Measurements from ENCODE around the gene CACFD1.

The CACFD1 gene

DNA sequence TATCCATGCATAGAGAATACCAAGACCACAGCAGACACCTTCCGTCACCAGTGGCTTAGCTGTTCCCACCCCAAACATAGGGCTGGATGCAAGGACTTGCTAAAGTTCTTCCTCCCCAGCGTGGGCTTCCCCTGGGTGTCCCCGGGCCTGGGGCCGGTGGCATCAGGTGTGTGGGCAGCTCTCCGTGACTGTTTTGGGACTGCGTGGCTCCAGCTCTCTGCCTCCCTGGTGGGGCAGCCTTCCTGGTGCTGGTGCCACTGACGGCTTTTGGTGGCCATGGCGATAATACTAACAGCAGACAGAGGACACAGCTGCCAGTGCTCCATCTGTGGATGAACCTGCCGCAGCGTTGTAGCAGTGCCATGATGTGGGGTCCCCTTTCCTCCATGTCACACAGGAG, 4.9 kb downstream of the CACFD1 start:
- H3K9me3 ChIP-seq (ENCODE audit: insufficient read depth, low read depth, low read length) = no peaks in the 10 kb centered on the region
- H3K36me3 ChIP-seq (ENCODE audit: control insufficient read depth in 1 of 2, insufficient read depth in 2 of 2, low read length in 2 of 2) = peaks cover 9 to 11% of the 10 kb centered on the region in 2 experiments
- H3K23ac ChIP-seq (ENCODE audit: low read length) = no peak overlapping the region
- H3K27ac ChIP-seq (ENCODE audit: low read depth, low read length) = no peak overlapping the region
- no peaks in the 10 kb centered on the region for H3K27me3 ChIP-seq (ENCODE audit: insufficient read depth, low read length)
- H3K4me1 ChIP-seq (ENCODE audit: control insufficient read depth in 1 of 2, insufficient read depth in 2 of 2, low read length in 2 of 2) = peaks cover 5 to 8% of the 10 kb centered on the region in 2 experiments
- H2BK120ac ChIP-seq (ENCODE audit: insufficient read depth, low read length, poor library complexity) = no peak overlapping the region
- no peak overlapping the region for H2AFZ ChIP-seq (ENCODE audit: insufficient read depth, low read length, poor library complexity)
- no peak overlapping the region for H3K4ac ChIP-seq (ENCODE audit: low read depth, low read length)
- DNase-seq = no peak
- no CpG with 5 or more reads among the region's 10 CpGs for WGBS (ENCODE audit: extremely low coverage, insufficient coverage, insufficient read length)
- peaks cover 2% of the 10 kb centered on the region for H3K79me2 ChIP-seq (ENCODE audit: control insufficient read depth, insufficient read depth, low read length, poor library complexity)
- no peak overlapping the region for H3K14ac ChIP-seq (ENCODE audit: low read length)
- H4K12ac ChIP-seq (ENCODE audit: low read depth, low read length) = no peak overlapping the region
- no peak overlapping the region for H2BK12ac ChIP-seq (ENCODE audit: low read length)
- H3K79me1 ChIP-seq (ENCODE audit: low read length) = peaks cover 5% of the 10 kb centered on the region
- no peak overlapping the region for H4K91ac ChIP-seq (ENCODE audit: low read depth, low read length)
- H3K4me3 ChIP-seq (ENCODE audit: low read depth, low read length) = no peak overlapping the region
- no peak overlapping the region for H3K4me2 ChIP-seq (ENCODE audit: low read length)
- no peak overlapping the region for H2AK5ac ChIP-seq (ENCODE audit: low read length)
- no peak overlapping the region for H4K8ac ChIP-seq (ENCODE audit: low read depth, low read length)
- no peak overlapping the region for H2BK5ac ChIP-seq (ENCODE audit: low read depth, low read length, poor library complexity)
- no peak overlapping the region for H3K18ac ChIP-seq (ENCODE audit: low read length)
- H3K9ac ChIP-seq (ENCODE audit: low read length) = no peak overlapping the region

DNA sequence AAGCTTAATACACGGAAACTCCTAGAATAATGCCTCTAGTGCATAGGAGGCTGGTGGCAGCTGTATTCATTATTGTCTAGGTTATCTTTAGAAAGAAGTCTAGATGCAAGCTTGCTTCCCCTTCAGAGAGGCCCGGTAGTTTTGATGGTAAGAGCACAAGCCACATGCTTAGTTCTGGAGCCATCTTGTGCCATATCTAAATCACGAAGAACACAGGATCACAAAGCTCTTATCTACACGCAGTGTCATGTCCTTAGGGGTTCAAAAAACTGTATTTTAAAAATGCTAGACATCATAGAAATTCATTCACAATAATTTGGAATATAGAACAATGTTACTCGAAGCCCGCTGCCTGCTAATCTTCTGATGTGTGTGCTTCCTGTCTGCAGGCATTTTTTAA, 6.2 kb downstream of the CACFD1 start:
- no peaks in the 10 kb centered on the region for H3K79me2 ChIP-seq (ENCODE audit: control insufficient read depth, insufficient read depth, low read length, poor library complexity)
- H3K14ac ChIP-seq (ENCODE audit: low read length) = no peak overlapping the region
- H3K23ac ChIP-seq (ENCODE audit: low read length) = no peak overlapping the region
- no peak overlapping the region for H2BK5ac ChIP-seq (ENCODE audit: low read depth, low read length, poor library complexity)
- no peak overlapping the region for H2BK120ac ChIP-seq (ENCODE audit: insufficient read depth, low read length, poor library complexity)
- H3K9me3 ChIP-seq (ENCODE audit: insufficient read depth, low read depth, low read length) = no peaks in the 10 kb centered on the region
- DNase-seq = no peak
- WGBS (ENCODE audit: extremely low coverage, insufficient coverage, insufficient read length) = no CpG with 5 or more reads among the region's 6 CpGs
- no peak overlapping the region for H3K18ac ChIP-seq (ENCODE audit: low read length)
- no peaks in the 10 kb centered on the region for H3K79me1 ChIP-seq (ENCODE audit: low read length)
- H3K27ac ChIP-seq (ENCODE audit: low read depth, low read length) = no peak overlapping the region
- H3K27me3 ChIP-seq (ENCODE audit: insufficient read depth, low read length) = no peaks in the 10 kb centered on the region
- peaks cover 2 to 5% of the 10 kb centered on the region in 2 experiments for H3K4me1 ChIP-seq (ENCODE audit: control insufficient read depth in 1 of 2, insufficient read depth in 2 of 2, low read length in 2 of 2)
- no peak overlapping the region for H4K12ac ChIP-seq (ENCODE audit: low read depth, low read length)
- peaks cover 9 to 11% of the 10 kb centered on the region in 2 experiments for H3K36me3 ChIP-seq (ENCODE audit: control insufficient read depth in 1 of 2, insufficient read depth in 2 of 2, low read length in 2 of 2)
- no peak overlapping the region for H3K4ac ChIP-seq (ENCODE audit: low read depth, low read length)
- no peak overlapping the region for H4K8ac ChIP-seq (ENCODE audit: low read depth, low read length)
- no peak overlapping the region for H2AFZ ChIP-seq (ENCODE audit: insufficient read depth, low read length, poor library complexity)
- H2BK12ac ChIP-seq (ENCODE audit: low read length) = no peak overlapping the region
- no peak overlapping the region for H3K4me3 ChIP-seq (ENCODE audit: low read depth, low read length)
- H3K4me2 ChIP-seq (ENCODE audit: low read length) = no peak overlapping the region
- no peak overlapping the region for H2AK5ac ChIP-seq (ENCODE audit: low read length)
- no peak overlapping the region for H4K91ac ChIP-seq (ENCODE audit: low read depth, low read length)
- H3K9ac ChIP-seq (ENCODE audit: low read length) = no peak overlapping the region

- no peak overlapping the region for H3K9ac ChIP-seq (ENCODE audit: low read length)
- no peak overlapping the region for H3K23ac ChIP-seq (ENCODE audit: low read length)
- no CpG with 5 or more reads among the region's 10 CpGs for WGBS (ENCODE audit: extremely low coverage, insufficient coverage, insufficient read length)
- no peak overlapping the region for H3K18ac ChIP-seq (ENCODE audit: low read length)
- no peak overlapping the region for H3K4me2 ChIP-seq (ENCODE audit: low read length)
- no peak overlapping the region for H4K12ac ChIP-seq (ENCODE audit: low read depth, low read length)
- H3K36me3 ChIP-seq (ENCODE audit: control insufficient read depth in 1 of 2, insufficient read depth in 2 of 2, low read length in 2 of 2) = peaks cover 15% of the 10 kb centered on the region in 2 experiments
- H2AFZ ChIP-seq (ENCODE audit: insufficient read depth, low read length, poor library complexity) = no peak overlapping the region
- no peaks in the 10 kb centered on the region for H3K79me1 ChIP-seq (ENCODE audit: low read length)
- H4K91ac ChIP-seq (ENCODE audit: low read depth, low read length) = no peak overlapping the region
- no peaks in the 10 kb centered on the region for H3K9me3 ChIP-seq (ENCODE audit: insufficient read depth, low read depth, low read length)
- no peaks in the 10 kb centered on the region for H3K27me3 ChIP-seq (ENCODE audit: insufficient read depth, low read length)
- no peak overlapping the region for H2BK5ac ChIP-seq (ENCODE audit: low read depth, low read length, poor library complexity)
- H2BK120ac ChIP-seq (ENCODE audit: insufficient read depth, low read length, poor library complexity) = no peak overlapping the region
- H2BK12ac ChIP-seq (ENCODE audit: low read length) = no peak overlapping the region
- no peaks in the 10 kb centered on the region for H3K79me2 ChIP-seq (ENCODE audit: control insufficient read depth, insufficient read depth, low read length, poor library complexity)
- DNase-seq = no peak
- H3K4ac ChIP-seq (ENCODE audit: low read depth, low read length) = no peak overlapping the region
- no peak overlapping the region for H3K27ac ChIP-seq (ENCODE audit: low read depth, low read length)
- no peak overlapping the region for H3K14ac ChIP-seq (ENCODE audit: low read length)
- no peak overlapping the region for H4K8ac ChIP-seq (ENCODE audit: low read depth, low read length)
- no peak overlapping the region for H2AK5ac ChIP-seq (ENCODE audit: low read length)
- H3K4me3 ChIP-seq (ENCODE audit: low read depth, low read length) = no peak overlapping the region
- H3K4me1 ChIP-seq (ENCODE audit: control insufficient read depth in 1 of 2, insufficient read depth in 2 of 2, low read length in 2 of 2) = peaks cover 0 to 1% of the 10 kb centered on the region in 2 experiments
Observed at GRCh38 chr9:133467101-133467500, 7.3 kb downstream of the CACFD1 start.

GRCh38 chr9:133468374-133468773, 8.6 kb downstream of the CACFD1 start:
- DNase-seq = no peak
- Histone ChIP-seq H3K4ac (ENCODE audit: low read depth, low read length) (no peak overlapping the region), H4K91ac (ENCODE audit: low read depth, low read length) (no peak overlapping the region), H3K9me3 (ENCODE audit: insufficient read depth, low read depth, low read length) (no peaks in the 10 kb centered on the region), H3K14ac (ENCODE audit: low read length) (no peak overlapping the region), H2BK120ac (ENCODE audit: insufficient read depth, low read length, poor library complexity) (no peak overlapping the region), H3K4me3 (ENCODE audit: low read depth, low read length) (no peak overlapping the region), H3K18ac (ENCODE audit: low read length) (no peak overlapping the region), H3K9ac (ENCODE audit: low read length) (no peak overlapping the region), H3K79me1 (ENCODE audit: low read length) (no peaks in the 10 kb centered on the region), H3K79me2 (ENCODE audit: control insufficient read depth, insufficient read depth, low read length, poor library complexity) (no peaks in the 10 kb centered on the region), H3K27ac (ENCODE audit: low read depth, low read length) (no peak overlapping the region), H3K4me2 (ENCODE audit: low read length) (no peak overlapping the region), H3K27me3 (ENCODE audit: insufficient read depth, low read length) (no peaks in the 10 kb centered on the region), H4K12ac (ENCODE audit: low read depth, low read length) (no peak overlapping the region), H4K8ac (ENCODE audit: low read depth, low read length) (no peak overlapping the region), H2AFZ (ENCODE audit: insufficient read depth, low read length, poor library complexity) (no peak overlapping the region), H2BK12ac (ENCODE audit: low read length) (no peak overlapping the region), H3K36me3 (ENCODE audit: control insufficient read depth in 1 of 2, insufficient read depth in 2 of 2, low read length in 2 of 2) (peaks cover 18 to 19% of the 10 kb centered on the region in 2 experiments), H3K4me1 (ENCODE audit: control insufficient read depth in 1 of 2, insufficient read depth in 2 of 2, low read length in 2 of 2) (no peaks in the 10 kb centered on the region), H2AK5ac (ENCODE audit: low read length) (no peak overlapping the region), H3K23ac (ENCODE audit: low read length) (no peak overlapping the region), H2BK5ac (ENCODE audit: low read depth, low read length, poor library complexity) (no peak overlapping the region)
- WGBS (ENCODE audit: extremely low coverage, insufficient coverage, insufficient read length) = no CpG with 5 or more reads among the region's 11 CpGs
